ENCODE data around the gene RGS6. TPM values are rescaled to one million over a fixed set of nuclear protein-coding genes. Genes with fewer than 3 reads are reported as not detected.

The RGS6 gene
- total RNA-seq, 1 donor from 2014 or later = not detected

- Mint-ChIP-seq H3K27me3 (peaks cover 16% of the 10 kb centered on the region), H3K27ac (no peak overlapping the region), H3K36me3 (ENCODE audit: low read depth) (no peaks in the 10 kb centered on the region), H3K4me1 (no peaks in the 10 kb centered on the region), H3K4me3 (no peak overlapping the region), H3K9me3 (no peaks in the 10 kb centered on the region)
- DNase-seq (no peak), ATAC-seq (ENCODE audit: low read depth) (no peak)
- no peak for TF ChIP-seq CTCF (IDR thresholded peaks at IDR 0.05)
- intact Hi-C loops (cut with micrococcal nuclease) = no loop called here
- CTCF ChIA-PET = no interaction called here
- POLR2A ChIA-PET = no interaction called here
Measured at GRCh38 chr14:72500234-72500838, 568.1 kb downstream of the RGS6 start.

- H3K4me1 Mint-ChIP-seq = no peaks in the 10 kb centered on the region
- no peak overlapping the region for H3K4me3 Mint-ChIP-seq
- no peak overlapping the region for H3K27ac Mint-ChIP-seq
- peaks cover 16% of the 10 kb centered on the region for H3K27me3 Mint-ChIP-seq
- TF ChIP-seq CTCF (IDR thresholded peaks at IDR 0.05) = no peak
- H3K9me3 Mint-ChIP-seq = no peaks in the 10 kb centered on the region
- no peak for DNase-seq
- ATAC-seq (ENCODE audit: low read depth) = no peak
- POLR2A ChIA-PET = no interaction called here
- intact Hi-C loops (cut with micrococcal nuclease) = no loop called here
- H3K36me3 Mint-ChIP-seq (ENCODE audit: low read depth) = no peaks in the 10 kb centered on the region
- CTCF ChIA-PET = no interaction called here
Measured at GRCh38 chr14:72501439-72501838, 569.2 kb downstream of the RGS6 start.

- ATAC-seq (ENCODE audit: low read depth) (no peak), DNase-seq (no peak)
- intact Hi-C loops (cut with micrococcal nuclease) = no loop called here
- CTCF ChIA-PET = no interaction called here
- POLR2A ChIA-PET = no interaction called here
- Mint-ChIP-seq H3K27me3 (peaks cover 16% of the 10 kb centered on the region), H3K9me3 (no peaks in the 10 kb centered on the region), H3K27ac (no peak overlapping the region), H3K36me3 (ENCODE audit: low read depth) (no peaks in the 10 kb centered on the region), H3K4me1 (no peaks in the 10 kb centered on the region), H3K4me3 (no peak overlapping the region)
- no peak for TF ChIP-seq CTCF (IDR thresholded peaks at IDR 0.05)
Measured at GRCh38 chr14:72503271-72503670, 571.0 kb downstream of the RGS6 start.

- ATAC-seq (ENCODE audit: low read depth) (no peak), DNase-seq (no peak)
- intact Hi-C loops (cut with micrococcal nuclease) = no loop called here
- Mint-ChIP-seq H3K27ac (no peak overlapping the region), H3K36me3 (ENCODE audit: low read depth) (no peaks in the 10 kb centered on the region), H3K4me3 (no peak overlapping the region), H3K27me3 (peaks cover 12% of the 10 kb centered on the region), H3K4me1 (no peaks in the 10 kb centered on the region), H3K9me3 (no peaks in the 10 kb centered on the region)
- CTCF ChIA-PET = no interaction called here
- POLR2A ChIA-PET = no interaction called here
- TF ChIP-seq CTCF (IDR thresholded peaks at IDR 0.05) = no peak
Measured at GRCh38 chr14:72503696-72504368, 571.6 kb downstream of the RGS6 start.

- no peak for TF ChIP-seq CTCF (IDR thresholded peaks at IDR 0.05)
- ChIA-PET CTCF (interaction anchor here (0.9 to 1.1 kb wide), 2 partner anchors 34 to 394 kb away, joined by 3 to 5 read pairs; no protein-coding TSS in a partner anchor), POLR2A (no interaction called here)
- Mint-ChIP-seq H3K9me3 (no peaks in the 10 kb centered on the region), H3K36me3 (ENCODE audit: low read depth) (no peaks in the 10 kb centered on the region), H3K27me3 (no peaks in the 10 kb centered on the region), H3K27ac (no peak overlapping the region), H3K4me3 (no peak overlapping the region), H3K4me1 (peaks cover 2% of the 10 kb centered on the region)
- no peak for DNase-seq
- ATAC-seq (ENCODE audit: low read depth) = no peak
- intact Hi-C loops (cut with micrococcal nuclease) = loop anchor here (10.0 kb wide), 2 partner anchors 204 to 264 kb away; no protein-coding TSS in a partner anchor
Measured at GRCh38 chr14:72510566-72510965, 578.3 kb downstream of the RGS6 start.
